Mesenchymal stem cell (in vitro differentiated cells and primary cell): ENCODE data around the gene STON2.

ENCODE experiments used
- DNase-seq: peaks from one replicate; pipeline ENCODE4 v3.0.0-alpha.2; 2013
- H2AFZ ChIP-seq: one replicate; pipeline ENCODE4 v1.6.1; 2013; ENCODE audit warnings: low read depth, mild to moderate bottlenecking, control low read depth, inconsistent platforms, low read length, moderate library complexity
- H2AK5ac ChIP-seq: 2 replicates; pipeline ENCODE4 v1.6.1; 2013; ENCODE audit warnings: low read length, moderate library complexity, mild to moderate bottlenecking, inconsistent platforms; ENCODE audit not compliant: severe bottlenecking
- H2BK120ac ChIP-seq: one replicate; pipeline ENCODE4 v1.6.1; 2013; ENCODE audit warnings: low read depth, mild to moderate bottlenecking, inconsistent platforms, low read length, moderate library complexity
- H2BK12ac ChIP-seq, 2 experiments: one replicate each; pipeline ENCODE4 v1.6.1; 2013; ENCODE audit warnings: inconsistent platforms in 2 of 2, low read length in 2 of 2, mild to moderate bottlenecking in 2 of 2, moderate library complexity in 2 of 2, control low read depth in 1 of 2
- H2BK15ac ChIP-seq: one replicate; pipeline ENCODE4 v1.6.1; 2013; ENCODE audit warnings: mild to moderate bottlenecking, low read depth, inconsistent platforms; ENCODE audit not compliant: poor library complexity, severe bottlenecking
- H2BK5ac ChIP-seq: 2 replicates; pipeline ENCODE4 v1.6.1; 2013; ENCODE audit warnings: low read depth, mild to moderate bottlenecking, low read length, control low read depth, inconsistent platforms; ENCODE audit not compliant: poor library complexity, severe bottlenecking
- H3K14ac ChIP-seq, 2 experiments: one replicate each; pipeline ENCODE4 v1.6.1; 2013; ENCODE audit warnings: inconsistent platforms in 2 of 2, low read length in 2 of 2, control low read depth in 1 of 2, mild to moderate bottlenecking in 1 of 2, moderate library complexity in 1 of 2
- H3K18ac ChIP-seq, 2 experiments: one replicate each; pipeline ENCODE4 v1.6.1; 2013; ENCODE audit warnings: inconsistent platforms in 2 of 2, low read length in 2 of 2, control low read depth in 1 of 2, low read depth in 1 of 2, mild to moderate bottlenecking in 1 of 2
- H3K23ac ChIP-seq, 2 experiments: one replicate each; pipeline ENCODE4 v1.6.1; 2013; ENCODE audit warnings: inconsistent platforms in 2 of 2, low read length in 2 of 2, mild to moderate bottlenecking in 2 of 2, moderate library complexity in 2 of 2, control low read depth in 1 of 2
- H3K27ac ChIP-seq: 2 replicates; pipeline ENCODE4 v1.5.1; 2013; ENCODE audit warnings: mild to moderate bottlenecking, moderate library complexity, low read length, control low read depth, inconsistent platforms; ENCODE audit not compliant: poor library complexity, severe bottlenecking
- H3K27me3 ChIP-seq, 2 experiments: 2 replicates each; pipeline versions ENCODE4 v1.6.1 to v1.7.0; 2013; ENCODE audit warnings: low read length in 2 of 2, mild to moderate bottlenecking in 2 of 2, moderate library complexity in 2 of 2, control low read depth in 1 of 2, inconsistent platforms in 1 of 2; ENCODE audit not compliant: control insufficient read depth in 1 of 2, insufficient read depth in 1 of 2
- H3K36me3 ChIP-seq, 2 experiments: 2 replicates each; pipeline versions ENCODE4 v1.6.1 to v1.7.0; 2013; ENCODE audit warnings: low read length in 2 of 2, control low read depth in 1 of 2, inconsistent platforms in 1 of 2, low read depth in 1 of 2, mild to moderate bottlenecking in 1 of 2; ENCODE audit not compliant: insufficient read depth in 2 of 2, control insufficient read depth in 1 of 2
- H3K4ac ChIP-seq, 2 experiments: one replicate each; pipeline ENCODE4 v1.6.1; 2013; ENCODE audit warnings: inconsistent platforms in 2 of 2, low read length in 2 of 2, mild to moderate bottlenecking in 2 of 2, moderate library complexity in 2 of 2, control low read depth in 1 of 2, low read depth in 1 of 2
- H3K4me1 ChIP-seq: 2 replicates; pipeline ENCODE4 v1.6.1; 2013; ENCODE audit warnings: low read depth, low read length, control low read depth; ENCODE audit not compliant: control insufficient read depth, insufficient read depth
- H3K4me2 ChIP-seq: 2 replicates; pipeline ENCODE4 v1.6.1; 2013; ENCODE audit warnings: low read length, mild to moderate bottlenecking, inconsistent platforms; ENCODE audit not compliant: poor library complexity, severe bottlenecking
- H3K4me3 ChIP-seq, 2 experiments: 2 replicates each; pipeline versions ENCODE4 v1.5.1 to v1.7.0; 2013; ENCODE audit warnings: low read length in 2 of 2, mild to moderate bottlenecking in 2 of 2, control low read depth in 1 of 2, low read depth in 1 of 2; ENCODE audit not compliant: insufficient read depth in 1 of 2
- H3K79me1 ChIP-seq: replicated peaks from 2 replicates; pipeline ENCODE4 v1.6.1; 2013; ENCODE audit warnings: mild to moderate bottlenecking, control low read depth, low read length, inconsistent platforms; ENCODE audit not compliant: poor library complexity, severe bottlenecking
- H3K9ac ChIP-seq: 2 replicates; pipeline ENCODE4 v1.7.0; 2013; ENCODE audit warnings: mild to moderate bottlenecking, low read length, moderate library complexity
- H3K9me3 ChIP-seq: 2 replicates; pipeline ENCODE4 v1.7.0; 2013; ENCODE audit warnings: mild to moderate bottlenecking, low read length; ENCODE audit not compliant: control insufficient read depth
- H4K8ac ChIP-seq: one replicate; pipeline ENCODE4 v1.6.1; 2013; ENCODE audit warnings: inconsistent platforms, mild to moderate bottlenecking, low read length, moderate library complexity
- H4K91ac ChIP-seq: one replicate; pipeline ENCODE4 v1.6.1; 2013; ENCODE audit warnings: mild to moderate bottlenecking, low read length, inconsistent platforms
- WGBS: methylation state at CpG from one replicate; pipeline ENCODE4 v1.1.7; 2013; ENCODE audit warnings: mixed read lengths; 5-methylcytosine and 5-hydroxymethylcytosine counted together

STON2 gene

GRCh38 chr14:81220830-81221578, 179.1 kb downstream of the STON2 start, which contains the start of gene GTF2A1:
GTF2A1 (minus strand) TSS chr14:81220959; CDS start chr14:81220518, 441 bp downstream.
- H4K91ac ChIP-seq = peak within 1 kb of the TSS; percentile 100
- H2BK15ac ChIP-seq = peak within 1 kb of the TSS; percentile 96
- H3K27me3 ChIP-seq = no peaks in the 10 kb centered on the region
- peak within 1 kb of the TSS in 1 of 2 experiments; percentile 75 for H3K23ac ChIP-seq
- peak within 1 kb of the TSS; percentile 77 for H3K4me2 ChIP-seq
- peak within 1 kb of the TSS; percentile 100 for H3K27ac ChIP-seq
- peak within 1 kb of the TSS; percentile 99 to 100 for H3K18ac ChIP-seq
- H2BK120ac ChIP-seq = peak within 1 kb of the TSS; percentile 98
- H2AFZ ChIP-seq = peak within 1 kb of the TSS; percentile 46
- H2BK12ac ChIP-seq = peak within 1 kb of the TSS in 1 of 2 experiments; percentile 87
- peak within 1 kb of the TSS; percentile 100 for H4K8ac ChIP-seq
- DNase-seq = peak; percentile 97
- H3K14ac ChIP-seq = peak within 1 kb of the TSS; percentile 74 to 87
- H3K36me3 ChIP-seq = peaks cover 0 to 7% of the 10 kb centered on the region in 2 experiments
- peak within 1 kb of the TSS; percentile 96 to 98 for H3K4ac ChIP-seq
- H3K4me1 ChIP-seq = peaks cover 2% of the 10 kb centered on the region
- no peaks in the 10 kb centered on the region for H3K9me3 ChIP-seq
- H3K79me1 ChIP-seq = peaks cover 2% of the 10 kb centered on the region
- peak within 1 kb of the TSS; percentile 91 to 97 for H3K4me3 ChIP-seq
- WGBS = under 1% methylated on average over 59 of the region's 84 CpGs
- H2BK5ac ChIP-seq = peak within 1 kb of the TSS; percentile 100
- H3K9ac ChIP-seq = peak within 1 kb of the TSS; percentile 100
- peak within 1 kb of the TSS; percentile 91 for H2AK5ac ChIP-seq

GRCh38 chr14:81220580-81220829, 179.6 kb downstream of the STON2 start:
- no peak overlapping the region for H2BK120ac ChIP-seq
- peak overlapping the region in 1 of 2 experiments; percentile 74 for H3K14ac ChIP-seq
- H2BK5ac ChIP-seq = no peak overlapping the region
- peaks cover 3 to 12% of the 10 kb centered on the region in 2 experiments for H3K36me3 ChIP-seq
- under 1% methylated on average over 12 of the region's 13 CpGs for WGBS
- H3K9me3 ChIP-seq = no peaks in the 10 kb centered on the region
- peak overlapping the region in 1 of 2 experiments; percentile 60 for H3K4ac ChIP-seq
- no peak for DNase-seq
- H3K27ac ChIP-seq = peak overlapping the region; percentile 93
- H4K91ac ChIP-seq = peak overlapping the region; percentile 61
- H3K4me3 ChIP-seq = peak overlapping the region; percentile 84 to 91
- no peak overlapping the region for H2BK12ac ChIP-seq
- H3K79me1 ChIP-seq = peaks cover 5% of the 10 kb centered on the region
- H3K27me3 ChIP-seq = no peaks in the 10 kb centered on the region
- H3K9ac ChIP-seq = peak overlapping the region; percentile 99
- H2BK15ac ChIP-seq = peak overlapping the region; percentile 7
- H2AFZ ChIP-seq = no peak overlapping the region
- no peak overlapping the region for H3K23ac ChIP-seq
- peak overlapping the region; percentile 59 for H3K4me2 ChIP-seq
- no peak overlapping the region for H4K8ac ChIP-seq
- H3K4me1 ChIP-seq = peaks cover 5% of the 10 kb centered on the region
- H3K18ac ChIP-seq = peak overlapping the region in 1 of 2 experiments; percentile 95
- H2AK5ac ChIP-seq = no peak overlapping the region

DNA sequence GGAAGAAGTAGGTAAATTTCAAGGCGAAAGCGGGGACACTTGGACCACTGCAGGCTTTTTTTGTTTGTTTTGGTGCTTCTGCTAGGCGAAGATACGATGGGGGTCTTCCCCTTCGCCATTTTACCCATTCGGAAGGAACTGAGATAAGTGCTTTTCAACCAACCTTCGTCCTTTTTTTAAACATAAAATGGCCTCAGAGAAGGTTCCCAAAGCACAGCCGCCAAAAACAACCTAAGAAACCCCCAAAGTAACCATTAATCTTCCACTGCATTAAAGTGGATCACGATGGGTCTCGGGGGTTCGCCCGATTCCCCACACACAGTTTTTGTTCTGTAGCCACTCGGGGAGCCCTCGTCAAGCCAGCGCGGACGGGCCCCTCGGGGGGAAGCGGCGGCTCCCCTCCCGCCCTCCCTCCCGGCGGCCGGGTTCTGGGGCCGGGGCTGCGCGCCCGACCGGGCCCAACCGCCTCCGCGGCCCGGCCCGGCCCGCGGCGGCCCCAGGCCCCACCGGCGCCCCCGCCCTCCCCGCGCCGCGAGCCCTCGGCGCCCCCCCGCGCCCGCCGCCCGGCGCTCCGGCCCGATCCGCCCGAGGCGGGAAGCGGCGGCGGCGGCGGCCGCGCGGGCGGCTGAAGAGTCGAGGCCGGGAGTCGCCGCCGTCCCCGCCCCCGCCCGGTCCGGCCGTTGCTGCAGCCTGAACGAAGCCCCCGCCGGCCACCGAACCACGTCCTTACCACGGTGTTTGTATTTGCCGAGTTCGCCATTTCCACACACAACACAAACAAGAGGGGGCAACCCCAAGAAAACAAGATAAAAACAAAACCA, 180.2 kb downstream of the STON2 start:
- peak overlapping the region; percentile 70 to 96 for H3K4ac ChIP-seq
- peak overlapping the region; percentile 100 for H3K9ac ChIP-seq
- peaks cover 4 to 17% of the 10 kb centered on the region in 2 experiments for H3K36me3 ChIP-seq
- H2AFZ ChIP-seq = no peak overlapping the region
- H2BK12ac ChIP-seq = no peak overlapping the region
- H2BK120ac ChIP-seq = peak overlapping the region; percentile 94
- DNase-seq = no peak
- peak overlapping the region; percentile 77 for H3K4me2 ChIP-seq
- peak overlapping the region; percentile 91 for H2AK5ac ChIP-seq
- peaks cover 5% of the 10 kb centered on the region for H3K79me1 ChIP-seq
- H3K27me3 ChIP-seq = no peaks in the 10 kb centered on the region
- peak overlapping the region; percentile 72 for H4K8ac ChIP-seq
- H3K27ac ChIP-seq = peak overlapping the region; percentile 97
- H3K4me1 ChIP-seq = peaks cover 5% of the 10 kb centered on the region
- H2BK5ac ChIP-seq = peak overlapping the region; percentile 94
- H3K23ac ChIP-seq = no peak overlapping the region
- H3K18ac ChIP-seq = peak overlapping the region; percentile 94 to 95
- H3K9me3 ChIP-seq = no peaks in the 10 kb centered on the region
- peak overlapping the region; percentile 61 for H4K91ac ChIP-seq
- H3K4me3 ChIP-seq = peak overlapping the region; percentile 91 to 97
- peak overlapping the region; percentile 28 to 81 for H3K14ac ChIP-seq
- no peak overlapping the region for H2BK15ac ChIP-seq
- WGBS = 0% methylated on average over 35 of the region's 84 CpGs
